OCI-LY3 (cell line): ENCODE measurements around the gene DUT.

Experiments used
- H2AFZ ChIP-seq: fragments of 200-600, 300-600 bp; shearing (Covaris generic); 2 replicates; pipeline ENCODE4 v1.6.0; 2014; ENCODE audit warnings: antibody characterized with exemption, low read depth, low read length
- H3K27ac ChIP-seq: fragments of 200-600, 300-600 bp; sonication (generic); 2 replicates; pipeline ENCODE4 v1.5.1; 2014; ENCODE audit warnings: mild to moderate bottlenecking, low read length, moderate library complexity, mixed read lengths
- H3K27me3 ChIP-seq: fragments of 200-600, 300-600 bp; sonication (generic); 2 replicates; pipeline ENCODE4 v1.6.1; 2014; ENCODE audit warnings: low read depth, low read length, mixed read lengths
- H3K36me3 ChIP-seq: fragments of 200-600, 300-600 bp; sonication (generic); replicated peaks from 2 replicates; pipeline ENCODE3; 2014; ENCODE audit warnings: low read depth, low read length, mixed read lengths
- H3K4me1 ChIP-seq: fragments of 300-600, 200-600 bp; sonication (generic); 2 replicates; pipeline ENCODE4 v1.6.1; 2014; ENCODE audit warnings: low read length, mixed read lengths
- H3K4me2 ChIP-seq: fragments of 200-600, 300-600 bp; sonication (generic); 2 replicates; pipeline ENCODE4 v1.6.1; 2014; ENCODE audit warnings: low read length, mixed read lengths
- H3K4me3 ChIP-seq: fragments of 300-600, 200-600 bp; sonication (generic); 2 replicates; pipeline ENCODE4 v1.5.1; 2014; ENCODE audit warnings: antibody characterized with exemption, mild to moderate bottlenecking, low read length, moderate library complexity
- H3K79me2 ChIP-seq: fragments of 300-600, 200-600 bp; shearing (Covaris generic); 2 replicates; pipeline ENCODE4 v1.6.1; 2014; ENCODE audit warnings: mild to moderate bottlenecking, low read length, mixed read lengths
- H3K9ac ChIP-seq: fragments of 300-600, 200-600 bp; shearing (Covaris generic); 2 replicates; pipeline ENCODE4 v1.6.0; 2014; ENCODE audit warnings: mild to moderate bottlenecking, low read length, moderate library complexity
- H3K9me3 ChIP-seq: fragments of 200-600, 300-600 bp; shearing (Covaris generic); 2 replicates; pipeline ENCODE4 v1.6.1; 2014; ENCODE audit warnings: low read length, mixed read lengths; ENCODE audit not compliant: insufficient read depth
- H4K20me1 ChIP-seq: fragments of 200-600, 300-600 bp; sonication (generic); 2 replicates; pipeline ENCODE4 v1.6.1; 2016; ENCODE audit warnings: low read length, mixed read lengths; ENCODE audit not compliant: insufficient read depth
- EZH2phosphoT487 ChIP-seq: fragments of 200-600 bp; shearing (Covaris generic); IDR thresholded peaks from 2 replicates; pipeline ENCODE4 v1.6.1; 2018; ENCODE audit warnings: antibody characterized with exemption, mixed run types, low read depth
- TF ChIP-seq, protein P1 (sequence below): fragments of 200-600, 300-600 bp; sonication (generic); IDR thresholded peaks from 2 replicates; pipeline ENCODE4 v1.5.1; 2014; ENCODE audit warnings: antibody characterized with exemption, low read length, low read depth

The DUT gene

GRCh38 chr15:48337607-48338006 is 6.4 kb downstream of the DUT start:
- H2AFZ ChIP-seq = no peak overlapping the region
- peaks cover 21% of the 10 kb centered on the region for H3K4me1 ChIP-seq
- H3K4me2 ChIP-seq = no peak overlapping the region
- peaks cover 72% of the 10 kb centered on the region for H3K36me3 ChIP-seq
- no peak overlapping the region for H3K27ac ChIP-seq
- H3K27me3 ChIP-seq = no peaks in the 10 kb centered on the region
- no peak overlapping the region for H3K4me3 ChIP-seq
- H3K9me3 ChIP-seq = no peaks in the 10 kb centered on the region
- H3K79me2 ChIP-seq = peaks cover 47% of the 10 kb centered on the region
- peaks cover 33% of the 10 kb centered on the region for H4K20me1 ChIP-seq
- no peak overlapping the region for H3K9ac ChIP-seq
- no peak for TF ChIP-seq EZH2phosphoT487
- TF ChIP-seq, protein P1, sequence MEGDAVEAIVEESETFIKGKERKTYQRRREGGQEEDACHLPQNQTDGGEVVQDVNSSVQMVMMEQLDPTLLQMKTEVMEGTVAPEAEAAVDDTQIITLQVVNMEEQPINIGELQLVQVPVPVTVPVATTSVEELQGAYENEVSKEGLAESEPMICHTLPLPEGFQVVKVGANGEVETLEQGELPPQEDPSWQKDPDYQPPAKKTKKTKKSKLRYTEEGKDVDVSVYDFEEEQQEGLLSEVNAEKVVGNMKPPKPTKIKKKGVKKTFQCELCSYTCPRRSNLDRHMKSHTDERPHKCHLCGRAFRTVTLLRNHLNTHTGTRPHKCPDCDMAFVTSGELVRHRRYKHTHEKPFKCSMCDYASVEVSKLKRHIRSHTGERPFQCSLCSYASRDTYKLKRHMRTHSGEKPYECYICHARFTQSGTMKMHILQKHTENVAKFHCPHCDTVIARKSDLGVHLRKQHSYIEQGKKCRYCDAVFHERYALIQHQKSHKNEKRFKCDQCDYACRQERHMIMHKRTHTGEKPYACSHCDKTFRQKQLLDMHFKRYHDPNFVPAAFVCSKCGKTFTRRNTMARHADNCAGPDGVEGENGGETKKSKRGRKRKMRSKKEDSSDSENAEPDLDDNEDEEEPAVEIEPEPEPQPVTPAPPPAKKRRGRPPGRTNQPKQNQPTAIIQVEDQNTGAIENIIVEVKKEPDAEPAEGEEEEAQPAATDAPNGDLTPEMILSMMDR = no peak

GRCh38 chr15:48340111-48340510 is 8.9 kb downstream of the DUT start:
- TF ChIP-seq, protein P1 = no peak
- TF ChIP-seq EZH2phosphoT487 = no peak
- no peaks in the 10 kb centered on the region for H3K9me3 ChIP-seq
- H3K79me2 ChIP-seq = peaks cover 25% of the 10 kb centered on the region
- H3K4me1 ChIP-seq = peaks cover 8% of the 10 kb centered on the region; the same call in 1 of the 2 replicates
- no peak overlapping the region for H2AFZ ChIP-seq
- H3K36me3 ChIP-seq = peaks cover 68% of the 10 kb centered on the region
- H3K4me3 ChIP-seq = no peak overlapping the region
- H3K4me2 ChIP-seq = no peak overlapping the region
- H4K20me1 ChIP-seq = peaks cover 21% of the 10 kb centered on the region
- H3K9ac ChIP-seq = no peak overlapping the region
- no peak overlapping the region for H3K27ac ChIP-seq
- no peaks in the 10 kb centered on the region for H3K27me3 ChIP-seq

DNA sequence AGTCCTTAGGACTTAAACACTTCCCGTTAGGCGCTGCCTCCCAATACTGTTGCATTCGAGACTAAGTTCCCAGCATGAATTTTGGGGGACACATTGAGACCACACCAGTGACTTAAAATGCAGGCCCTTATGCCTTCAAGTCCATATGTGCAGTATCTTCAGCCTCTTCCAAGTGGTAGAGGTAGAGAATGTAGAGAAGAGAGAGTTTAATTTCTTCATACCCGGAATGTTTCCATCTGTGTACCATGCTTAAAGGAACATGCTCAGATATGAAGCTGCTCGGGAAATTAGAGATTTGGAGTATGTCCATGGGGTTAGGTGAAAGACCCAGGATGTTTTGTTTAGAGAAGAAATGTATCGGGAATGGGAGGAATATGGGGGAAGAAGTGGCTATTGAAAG is 12.6 kb downstream of the DUT start:
- H3K9me3 ChIP-seq = no peaks in the 10 kb centered on the region
- H3K4me2 ChIP-seq = no peak overlapping the region
- no peak overlapping the region for H3K27ac ChIP-seq
- no peak overlapping the region for H3K4me3 ChIP-seq
- TF ChIP-seq EZH2phosphoT487 = no peak
- TF ChIP-seq, protein P1 = no peak
- no peak overlapping the region for H3K9ac ChIP-seq
- H4K20me1 ChIP-seq = no peaks in the 10 kb centered on the region
- H2AFZ ChIP-seq = no peak overlapping the region
- no peaks in the 10 kb centered on the region for H3K27me3 ChIP-seq
- H3K4me1 ChIP-seq = peaks cover 8% of the 10 kb centered on the region; the same call in 1 of the 2 replicates
- H3K79me2 ChIP-seq = no peaks in the 10 kb centered on the region
- peaks cover 38% of the 10 kb centered on the region for H3K36me3 ChIP-seq

DNA sequence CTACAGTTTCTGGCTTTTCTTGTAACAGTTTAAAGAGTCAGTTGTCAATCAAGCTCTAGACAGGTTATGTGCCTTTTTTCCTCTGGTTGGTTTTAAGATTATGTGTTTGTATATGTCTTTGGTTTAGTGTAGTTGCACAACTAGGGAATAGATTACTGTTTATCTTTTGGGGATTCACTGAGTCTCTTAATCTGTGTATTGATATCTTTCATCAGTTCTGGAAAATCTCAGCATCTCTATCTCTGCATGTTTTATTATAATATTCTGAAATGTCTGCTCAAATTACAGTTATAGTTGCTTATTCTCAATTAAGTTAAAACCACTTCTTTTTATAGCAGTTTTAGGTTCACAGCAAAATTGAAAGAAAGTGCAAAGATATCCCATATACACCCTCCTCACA is 14.3 kb downstream of the DUT start:
- H3K27me3 ChIP-seq = no peaks in the 10 kb centered on the region
- H3K4me2 ChIP-seq = no peak overlapping the region
- H3K79me2 ChIP-seq = no peaks in the 10 kb centered on the region
- no peaks in the 10 kb centered on the region for H3K9me3 ChIP-seq
- H3K27ac ChIP-seq = no peak overlapping the region
- TF ChIP-seq, protein P1 = no peak
- no peak for TF ChIP-seq EZH2phosphoT487
- H2AFZ ChIP-seq = no peak overlapping the region
- H4K20me1 ChIP-seq = no peaks in the 10 kb centered on the region
- peaks cover 26% of the 10 kb centered on the region for H3K36me3 ChIP-seq
- H3K4me1 ChIP-seq = no peaks in the 10 kb centered on the region
- no peak overlapping the region for H3K4me3 ChIP-seq
- H3K9ac ChIP-seq = no peak overlapping the region
